ENCODE data around the gene PTGR3.

- TF ChIP-seq EZH2 (IDR thresholded peaks at IDR 0.05; ENCODE audit: borderline replicate concordance) (no peak), CTCF (IDR thresholded peaks at IDR 0.05; ENCODE audit: poor library complexity) (no peak), EZH2phosphoT487 (IDR thresholded peaks at IDR 0.05; ENCODE audit: low read depth, severe bottlenecking, unreplicated experiment) (no peak)
Measured at GRCh38 chr18:75229437-75229836, 20.5 kb upstream of the PTGR3 start.

All from hepatocyte (in vitro differentiated cells).